IMR-90 (cell line): ENCODE results near the gene CACNA1D.

Source experiments
- BHLHE40 ChIP-seq: fragments of 150-350 bp; IDR thresholded peaks from 2 replicates; pipeline ENCODE4 v1.6.1; 2016; ENCODE audit warnings: mild to moderate bottlenecking, low read depth, low read length
- CEBPB ChIP-seq: IDR thresholded peaks from 2 replicates; pipeline ENCODE4 v1.6.1; 2012; ENCODE audit warnings: low read depth, low read length, improper control_type of control experiment
- FOS ChIP-seq: fragments of 150-350 bp; IDR thresholded peaks from 2 replicates; pipeline ENCODE4 v1.6.1; 2016; ENCODE audit warnings: low read depth, low read length
- MAFK ChIP-seq: IDR thresholded peaks from 2 replicates; pipeline ENCODE4 v1.6.1; 2012; ENCODE audit warnings: low read depth, low read length, improper control_type of control experiment
- MAZ ChIP-seq: IDR thresholded peaks from 2 replicates; pipeline ENCODE4 v1.6.1; 2012; ENCODE audit warnings: low read depth, mild to moderate bottlenecking, low read length, improper control_type of control experiment, moderate library complexity, borderline replicate concordance
- MXI1 ChIP-seq: IDR thresholded peaks from 2 replicates; pipeline ENCODE4 v1.6.1; 2012; ENCODE audit warnings: low read depth, mild to moderate bottlenecking, low read length, moderate library complexity, borderline replicate concordance
- POLR2A ChIP-seq: IDR thresholded peaks from 2 replicates; pipeline ENCODE4 v1.6.1; 2012; ENCODE audit warnings: mild to moderate bottlenecking, low read depth, low read length
- RAD21 ChIP-seq: IDR thresholded peaks from 2 replicates; pipeline ENCODE4 v1.6.1; 2012; ENCODE audit warnings: low read length, improper control_type of control experiment
- RCOR1 ChIP-seq: IDR thresholded peaks from 2 replicates; pipeline ENCODE4 v1.6.1; 2012; ENCODE audit warnings: mild to moderate bottlenecking, low read length, improper control_type of control experiment; ENCODE audit not compliant: insufficient replicate concordance
- SMC3 ChIP-seq: fragments of 150-350 bp; IDR thresholded peaks from 2 replicates; pipeline ENCODE4 v1.6.1; 2016; ENCODE audit warnings: low read depth, mild to moderate bottlenecking, antibody characterized with exemption, low read length, moderate library complexity
- TF ChIP-seq, protein P1 (sequence below): conservative IDR thresholded peaks from 2 replicates; pipeline ENCODE4 v1.5.1; 2012; ENCODE audit warnings: mild to moderate bottlenecking, low read depth, low read length, improper control_type of control experiment
- TF ChIP-seq, protein P2 (sequence below): fragments of 150-350 bp; IDR thresholded peaks from 2 replicates; pipeline ENCODE4 v1.6.1; 2016; ENCODE audit warnings: low read depth, mild to moderate bottlenecking, low read length, moderate library complexity, borderline replicate concordance
- TF ChIP-seq, protein P3 (sequence below): fragments of 150-350 bp; IDR thresholded peaks from 2 replicates; pipeline ENCODE4 v1.6.1; 2017; ENCODE audit warnings: mild to moderate bottlenecking, antibody characterized with exemption, low read length, low read depth

DNA sequence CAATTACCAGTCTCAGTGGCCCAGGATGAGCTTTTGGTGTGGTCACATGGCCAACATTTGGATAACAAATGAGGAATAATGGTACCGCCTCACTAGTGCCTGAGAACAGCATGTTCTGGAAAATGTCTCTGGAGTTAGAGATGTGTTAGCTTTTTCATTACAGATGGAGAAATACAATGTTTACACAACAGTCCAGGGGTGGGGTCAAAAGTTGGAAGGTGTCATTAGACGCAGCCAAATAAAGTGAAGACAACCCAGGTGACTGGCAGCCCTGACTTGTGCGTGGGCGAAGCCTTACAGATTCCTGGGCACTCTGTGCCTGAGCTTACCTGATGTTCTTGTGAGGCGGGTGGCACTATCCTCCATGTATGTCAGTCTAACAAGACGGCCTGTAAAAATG is 364.8 kb downstream of the CACNA1D start:
- TF ChIP-seq, protein P1, sequence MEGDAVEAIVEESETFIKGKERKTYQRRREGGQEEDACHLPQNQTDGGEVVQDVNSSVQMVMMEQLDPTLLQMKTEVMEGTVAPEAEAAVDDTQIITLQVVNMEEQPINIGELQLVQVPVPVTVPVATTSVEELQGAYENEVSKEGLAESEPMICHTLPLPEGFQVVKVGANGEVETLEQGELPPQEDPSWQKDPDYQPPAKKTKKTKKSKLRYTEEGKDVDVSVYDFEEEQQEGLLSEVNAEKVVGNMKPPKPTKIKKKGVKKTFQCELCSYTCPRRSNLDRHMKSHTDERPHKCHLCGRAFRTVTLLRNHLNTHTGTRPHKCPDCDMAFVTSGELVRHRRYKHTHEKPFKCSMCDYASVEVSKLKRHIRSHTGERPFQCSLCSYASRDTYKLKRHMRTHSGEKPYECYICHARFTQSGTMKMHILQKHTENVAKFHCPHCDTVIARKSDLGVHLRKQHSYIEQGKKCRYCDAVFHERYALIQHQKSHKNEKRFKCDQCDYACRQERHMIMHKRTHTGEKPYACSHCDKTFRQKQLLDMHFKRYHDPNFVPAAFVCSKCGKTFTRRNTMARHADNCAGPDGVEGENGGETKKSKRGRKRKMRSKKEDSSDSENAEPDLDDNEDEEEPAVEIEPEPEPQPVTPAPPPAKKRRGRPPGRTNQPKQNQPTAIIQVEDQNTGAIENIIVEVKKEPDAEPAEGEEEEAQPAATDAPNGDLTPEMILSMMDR, result no peak
- no peak for TF ChIP-seq POLR2A
- TF ChIP-seq SMC3, result no peak
- TF ChIP-seq MXI1, result no peak
- TF ChIP-seq BHLHE40, result no peak
- no peak for TF ChIP-seq MAZ
- TF ChIP-seq, protein P2, sequence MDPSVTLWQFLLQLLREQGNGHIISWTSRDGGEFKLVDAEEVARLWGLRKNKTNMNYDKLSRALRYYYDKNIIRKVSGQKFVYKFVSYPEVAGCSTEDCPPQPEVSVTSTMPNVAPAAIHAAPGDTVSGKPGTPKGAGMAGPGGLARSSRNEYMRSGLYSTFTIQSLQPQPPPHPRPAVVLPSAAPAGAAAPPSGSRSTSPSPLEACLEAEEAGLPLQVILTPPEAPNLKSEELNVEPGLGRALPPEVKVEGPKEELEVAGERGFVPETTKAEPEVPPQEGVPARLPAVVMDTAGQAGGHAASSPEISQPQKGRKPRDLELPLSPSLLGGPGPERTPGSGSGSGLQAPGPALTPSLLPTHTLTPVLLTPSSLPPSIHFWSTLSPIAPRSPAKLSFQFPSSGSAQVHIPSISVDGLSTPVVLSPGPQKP, result no peak
- TF ChIP-seq CEBPB, result no peak
- TF ChIP-seq FOS, result no peak
- TF ChIP-seq RAD21, result no peak
- no peak for TF ChIP-seq MAFK
- TF ChIP-seq, protein P3, sequence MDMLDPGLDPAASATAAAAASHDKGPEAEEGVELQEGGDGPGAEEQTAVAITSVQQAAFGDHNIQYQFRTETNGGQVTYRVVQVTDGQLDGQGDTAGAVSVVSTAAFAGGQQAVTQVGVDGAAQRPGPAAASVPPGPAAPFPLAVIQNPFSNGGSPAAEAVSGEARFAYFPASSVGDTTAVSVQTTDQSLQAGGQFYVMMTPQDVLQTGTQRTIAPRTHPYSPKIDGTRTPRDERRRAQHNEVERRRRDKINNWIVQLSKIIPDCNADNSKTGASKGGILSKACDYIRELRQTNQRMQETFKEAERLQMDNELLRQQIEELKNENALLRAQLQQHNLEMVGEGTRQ, result no peak
- no peak for TF ChIP-seq RCOR1
